G401.6 (cell line): Measurements from ENCODE around the gene FAM50A.
"Not testable (repeated sequence)": the region's sequence is repeated elsewhere in the genome, so short reads cannot be mapped to it uniquely, and the experiment has no call there.

Experiments
- FAIRE-seq: peaks from 2 replicates; lab custom pipeline; 2012; peaks lifted over from hg19 to GRCh38; lab: Jason Lieb, UNC

Gene FAM50A

GRCh38 chrX:154443992-154444754, at the start of gene FAM50A:
FAM50A (plus strand) TSS chrX:154444141; CDS start chrX:154444236, 95 bp downstream.
- FAIRE-seq = no peak

- not testable (repeated sequence) for FAIRE-seq
Observed at GRCh38 chrX:154396363-154396762, 47.6 kb upstream of the FAM50A start.

GRCh38 chrX:154396973-154397887, 46.7 kb upstream of the FAM50A start:
- no peak for FAIRE-seq

GRCh38 chrX:154397888-154398667, 45.9 kb upstream of the FAM50A start, which contains the start of gene RPL10:
RPL10 (plus strand) TSS chrX:154398377; CDS start chrX:154398520, 143 bp downstream.
- FAIRE-seq = peak; percentile 96

- no peak for FAIRE-seq
Observed at GRCh38 chrX:154398668-154399526, 45.0 kb upstream of the FAM50A start.

GRCh38 chrX:154399527-154400368, 44.2 kb upstream of the FAM50A start:
- FAIRE-seq = peak; percentile 17

- not testable (repeated sequence) for FAIRE-seq
Observed at GRCh38 chrX:154400369-154400817, 43.5 kb upstream of the FAM50A start.

GRCh38 chrX:154401045-154401799, 42.7 kb upstream of the FAM50A start:
- FAIRE-seq = peak; percentile 94

GRCh38 chrX:154401918-154402621, 41.9 kb upstream of the FAM50A start:
- FAIRE-seq = no peak

- FAIRE-seq = no peak
Observed at GRCh38 chrX:154402622-154403127, 41.3 kb upstream of the FAM50A start.

- FAIRE-seq = no peak
Observed at GRCh38 chrX:154403192-154403591, 40.7 kb upstream of the FAM50A start.

- FAIRE-seq = no peak
Observed at GRCh38 chrX:154403858-154404257, 40.1 kb upstream of the FAM50A start.

- no peak for FAIRE-seq
Observed at GRCh38 chrX:154404625-154405192, 39.2 kb upstream of the FAM50A start.

- FAIRE-seq = no peak
Observed at GRCh38 chrX:154408659-154409221, 35.2 kb upstream of the FAM50A start.

GRCh38 chrX:154409222-154409871, 34.6 kb upstream of the FAM50A start, which contains the start of gene DNASE1L1:
DNASE1L1 (minus strand) TSS chrX:154409254; CDS start chrX:154405568, 3,686 bp downstream.
- peak; percentile 96 for FAIRE-seq

- FAIRE-seq = peak; percentile 74
Observed at GRCh38 chrX:154411981-154412340, 32.0 kb upstream of the FAM50A start.

GRCh38 chrX:154412468-154412867, 31.5 kb upstream of the FAM50A start:
- FAIRE-seq = no peak
